ENCODE measurements around the gene NR1I3.

DNA sequence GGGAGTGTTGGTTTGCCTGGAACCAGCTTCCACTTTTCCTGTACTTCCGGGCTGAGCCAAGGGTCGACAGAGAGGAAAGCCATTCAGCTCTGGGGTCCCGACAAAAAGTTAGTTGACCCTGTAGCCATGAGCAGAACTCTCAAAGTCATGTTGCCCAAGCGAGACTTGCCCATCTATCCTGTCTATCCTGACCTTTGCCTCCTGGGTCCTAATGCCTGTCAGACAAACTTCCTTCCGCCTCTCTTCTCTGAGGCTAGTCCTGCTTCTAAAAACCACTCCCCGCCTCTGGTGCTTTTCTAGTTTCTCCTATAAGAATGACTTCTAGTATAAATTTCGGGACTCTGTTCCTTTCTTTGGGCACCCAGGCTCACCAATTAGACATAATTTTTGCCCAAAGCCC is 12.8 kb upstream of the NR1I3 start:
- TF ChIP-seq POLR2A (IDR thresholded peaks at IDR 0.05; ENCODE audit: insufficient read depth in 1 of 2, low read depth in 2 of 2, low read length in 2 of 2): no peak
- no peak for TF ChIP-seq CBX5 (CRISPR knock-in tag; IDR thresholded peaks at IDR 0.05; ENCODE audit: borderline replicate concordance)
- TF ChIP-seq SAFB2 (CRISPR knock-in tag; IDR thresholded peaks at IDR 0.05; ENCODE audit: borderline replicate concordance, low read depth): no peak
- TF ChIP-seq XRCC5 (optimal IDR thresholded peaks at IDR 0.05; ENCODE audit: low read length): no peak
- TF ChIP-seq TBX3 (IDR thresholded peaks at IDR 0.05; ENCODE audit: borderline replicate concordance): no peak
- no peak for TF ChIP-seq ZNF274 (CRISPR knock-in tag; IDR thresholded peaks at IDR 0.05)
- no peak for TF ChIP-seq MAZ (IDR thresholded peaks at IDR 0.05; ENCODE audit: borderline replicate concordance, low read depth, low read length)
- no peak for TF ChIP-seq MAZ (CRISPR knock-in tag; IDR thresholded peaks at IDR 0.05; ENCODE audit: low read depth)
- TF ChIP-seq, protein P1, sequence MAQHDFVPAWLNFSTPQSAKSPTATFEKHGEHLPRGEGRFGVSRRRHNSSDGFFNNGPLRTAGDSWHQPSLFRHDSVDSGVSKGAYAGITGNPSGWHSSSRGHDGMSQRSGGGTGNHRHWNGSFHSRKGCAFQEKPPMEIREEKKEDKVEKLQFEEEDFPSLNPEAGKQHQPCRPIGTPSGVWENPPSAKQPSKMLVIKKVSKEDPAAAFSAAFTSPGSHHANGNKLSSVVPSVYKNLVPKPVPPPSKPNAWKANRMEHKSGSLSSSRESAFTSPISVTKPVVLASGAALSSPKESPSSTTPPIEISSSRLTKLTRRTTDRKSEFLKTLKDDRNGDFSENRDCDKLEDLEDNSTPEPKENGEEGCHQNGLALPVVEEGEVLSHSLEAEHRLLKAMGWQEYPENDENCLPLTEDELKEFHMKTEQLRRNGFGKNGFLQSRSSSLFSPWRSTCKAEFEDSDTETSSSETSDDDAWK (CRISPR knock-in tag; IDR thresholded peaks at IDR 0.05): no peak
- no peak for TF ChIP-seq ARHGAP35 (CRISPR knock-in tag; IDR thresholded peaks at IDR 0.05; ENCODE audit: borderline replicate concordance)
- no peak for TF ChIP-seq KDM5A (IDR thresholded peaks at IDR 0.05; ENCODE audit: borderline replicate concordance, low read length)
- TF ChIP-seq, protein P2, sequence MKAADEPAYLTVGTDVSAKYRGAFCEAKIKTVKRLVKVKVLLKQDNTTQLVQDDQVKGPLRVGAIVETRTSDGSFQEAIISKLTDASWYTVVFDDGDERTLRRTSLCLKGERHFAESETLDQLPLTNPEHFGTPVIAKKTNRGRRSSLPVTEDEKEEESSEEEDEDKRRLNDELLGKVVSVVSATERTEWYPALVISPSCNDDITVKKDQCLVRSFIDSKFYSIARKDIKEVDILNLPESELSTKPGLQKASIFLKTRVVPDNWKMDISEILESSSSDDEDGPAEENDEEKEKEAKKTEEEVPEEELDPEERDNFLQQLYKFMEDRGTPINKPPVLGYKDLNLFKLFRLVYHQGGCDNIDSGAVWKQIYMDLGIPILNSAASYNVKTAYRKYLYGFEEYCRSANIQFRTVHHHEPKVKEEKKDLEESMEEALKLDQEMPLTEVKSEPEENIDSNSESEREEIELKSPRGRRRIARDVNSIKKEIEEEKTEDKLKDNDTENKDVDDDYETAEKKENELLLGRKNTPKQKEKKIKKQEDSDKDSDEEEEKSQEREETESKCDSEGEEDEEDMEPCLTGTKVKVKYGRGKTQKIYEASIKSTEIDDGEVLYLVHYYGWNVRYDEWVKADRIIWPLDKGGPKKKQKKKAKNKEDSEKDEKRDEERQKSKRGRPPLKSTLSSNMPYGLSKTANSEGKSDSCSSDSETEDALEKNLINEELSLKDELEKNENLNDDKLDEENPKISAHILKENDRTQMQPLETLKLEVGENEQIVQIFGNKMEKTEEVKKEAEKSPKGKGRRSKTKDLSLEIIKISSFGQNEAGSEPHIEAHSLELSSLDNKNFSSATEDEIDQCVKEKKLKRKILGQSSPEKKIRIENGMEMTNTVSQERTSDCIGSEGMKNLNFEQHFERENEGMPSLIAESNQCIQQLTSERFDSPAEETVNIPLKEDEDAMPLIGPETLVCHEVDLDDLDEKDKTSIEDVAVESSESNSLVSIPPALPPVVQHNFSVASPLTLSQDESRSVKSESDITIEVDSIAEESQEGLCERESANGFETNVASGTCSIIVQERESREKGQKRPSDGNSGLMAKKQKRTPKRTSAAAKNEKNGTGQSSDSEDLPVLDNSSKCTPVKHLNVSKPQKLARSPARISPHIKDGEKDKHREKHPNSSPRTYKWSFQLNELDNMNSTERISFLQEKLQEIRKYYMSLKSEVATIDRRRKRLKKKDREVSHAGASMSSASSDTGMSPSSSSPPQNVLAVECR (CRISPR knock-in tag; IDR thresholded peaks at IDR 0.05; ENCODE audit: borderline replicate concordance): no peak
- no peak for TF ChIP-seq KDM4B (CRISPR knock-in tag; IDR thresholded peaks at IDR 0.05)
- no peak for TF ChIP-seq EZH2 (conservative IDR thresholded peaks at IDR 0.05; ENCODE audit: low read depth, low read length)
- TF ChIP-seq SP2 (CRISPR knock-in tag; IDR thresholded peaks at IDR 0.05): no peak
